Dendritic cell treated with granulocyte-macrophage colony-stimulating factor and Interleukin-4, amounts not matched to agents 40 ng/mL and 50 ng/mL, for 4 days (primary cell): ENCODE data around the gene DOP1A.
"Not testable (repeated sequence)": the region's sequence is repeated elsewhere in the genome, so short reads cannot be mapped to it uniquely, and the experiment has no call there.

ENCODE experiments used
- H3K27ac Mint-ChIP-seq: one replicate; pipeline ENCODE4 v1.8.0; 2022; ENCODE audit warnings: mild to moderate bottlenecking, mixed read lengths
- H3K27me3 Mint-ChIP-seq: one replicate; pipeline ENCODE4 v1.8.0; 2022; ENCODE audit warnings: mild to moderate bottlenecking, mixed read lengths
- H3K36me3 Mint-ChIP-seq: one replicate; pipeline ENCODE4 v1.8.0; 2022; ENCODE audit warnings: low read depth, mixed read lengths
- H3K4me1 Mint-ChIP-seq: one replicate; pipeline ENCODE4 v1.8.0; 2022; ENCODE audit warnings: low read depth, mixed read lengths
- H3K4me3 Mint-ChIP-seq: one replicate; pipeline ENCODE4 v1.8.0; 2022; ENCODE audit warnings: mild to moderate bottlenecking, moderate library complexity, mixed read lengths
- H3K9me3 Mint-ChIP-seq: one replicate; pipeline ENCODE4 v1.8.0; 2022; ENCODE audit warnings: mixed read lengths
- intact Hi-C: fragments of 100-400 bp; cut with micrococcal nuclease; formaldehyde crosslinking; loops from one replicate; pipeline ENCODE4 v1.15.0; 2022

Gene DOP1A

GRCh38 chr6:83188501-83188900 lies 121.0 kb downstream of the DOP1A start:
- Mint-ChIP-seq H3K9me3 (no peaks in the 10 kb centered on the region), H3K27ac (no peak overlapping the region), H3K4me3 (no peak overlapping the region), H3K27me3 (no peaks in the 10 kb centered on the region), H3K4me1 (peaks cover 7% of the 10 kb centered on the region), H3K36me3 (peaks cover 52% of the 10 kb centered on the region)
- intact Hi-C loops = no loop called here

DNA sequence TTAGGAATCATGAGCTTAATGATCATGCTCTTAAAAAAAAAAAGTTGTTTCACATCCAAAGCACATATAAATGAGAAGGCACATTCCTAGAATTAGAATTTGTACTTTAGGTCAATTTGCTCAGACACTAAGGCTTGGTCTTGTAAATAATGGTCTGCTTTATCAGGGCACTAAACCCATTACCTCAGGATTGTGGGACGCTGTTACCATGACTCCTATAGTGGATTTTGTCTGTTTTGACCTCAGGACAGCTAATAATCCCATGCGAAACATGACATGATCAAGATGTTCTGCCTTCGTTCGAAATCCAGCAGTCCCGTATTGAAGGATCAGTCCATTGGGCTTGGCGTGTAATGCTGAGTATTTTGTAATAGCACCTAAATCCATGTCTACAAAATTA lies 123.2 kb downstream of the DOP1A start:
- H3K9me3 Mint-ChIP-seq = no peaks in the 10 kb centered on the region
- H3K4me3 Mint-ChIP-seq = no peak overlapping the region
- intact Hi-C loops = loop anchor here (5.0 to 10.0 kb wide), 3 partner anchors 664 to 1438 kb away; partner anchors contain the start of genes CYB5R4, IBTK, RIPPLY2 and TENT5A
- peaks cover 36% of the 10 kb centered on the region for H3K36me3 Mint-ChIP-seq
- peaks cover 10% of the 10 kb centered on the region for H3K27me3 Mint-ChIP-seq
- H3K4me1 Mint-ChIP-seq = peaks cover 15% of the 10 kb centered on the region
- no peak overlapping the region for H3K27ac Mint-ChIP-seq

DNA sequence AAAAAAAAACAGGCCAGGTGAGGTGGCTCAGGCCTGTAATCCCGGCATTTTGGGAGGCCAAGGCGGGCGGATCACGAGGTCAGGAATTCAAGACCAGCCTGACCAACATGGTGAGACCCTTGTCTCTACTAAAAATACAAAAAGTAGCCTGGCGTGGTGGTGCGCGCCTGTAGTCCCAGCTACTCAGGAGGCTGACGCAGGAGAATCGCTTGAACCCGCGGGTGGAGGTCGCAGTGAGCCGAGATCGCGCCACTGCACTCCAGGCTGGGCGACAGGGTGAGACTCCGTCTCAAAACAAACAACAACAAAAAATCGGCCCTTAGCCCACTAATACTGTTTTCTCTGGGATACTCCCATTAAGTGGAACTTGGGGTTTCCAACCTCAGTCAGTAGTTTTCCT lies 124.5 kb downstream of the DOP1A start:
- H3K27me3 Mint-ChIP-seq, H3K27ac Mint-ChIP-seq, H3K9me3 Mint-ChIP-seq, H3K4me3 Mint-ChIP-seq: not testable (repeated sequence)
- intact Hi-C loops = loop anchor here (2.0 to 10.0 kb wide), 4 partner anchors 123 to 1440 kb away; partner anchors contain the start of genes CYB5R4, IBTK, RIPPLY2 and TENT5A
- peaks cover 15% of the 10 kb centered on the region for H3K4me1 Mint-ChIP-seq
- H3K36me3 Mint-ChIP-seq = peaks cover 27% of the 10 kb centered on the region

DNA sequence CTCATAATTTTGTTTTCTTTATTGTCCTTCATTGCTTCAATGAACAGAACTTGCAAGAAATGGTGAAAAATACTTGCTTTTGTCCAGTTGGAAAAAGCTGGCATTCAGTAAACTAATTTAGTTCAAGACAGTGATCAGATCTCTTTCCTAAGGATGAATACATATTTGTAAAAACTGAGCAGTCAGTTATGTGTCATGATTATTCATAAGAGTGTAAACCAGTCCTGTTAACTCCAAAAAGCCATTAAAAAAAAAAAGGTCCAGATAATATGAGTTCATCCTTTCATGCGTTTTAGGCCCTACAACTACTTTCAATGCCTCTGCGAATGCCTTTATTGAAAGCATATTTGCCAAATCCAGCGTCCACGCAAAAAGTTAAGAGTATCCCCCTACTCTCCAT lies 125.0 kb downstream of the DOP1A start:
- peaks cover 27% of the 10 kb centered on the region for H3K36me3 Mint-ChIP-seq
- H3K9me3 Mint-ChIP-seq = no peaks in the 10 kb centered on the region
- intact Hi-C loops = loop anchor here (2.0 to 10.0 kb wide), 4 partner anchors 124 to 1440 kb away; partner anchors contain the start of genes CYB5R4, IBTK, RIPPLY2 and TENT5A
- peak overlapping the region; percentile 93 for H3K4me3 Mint-ChIP-seq
- peaks cover 15% of the 10 kb centered on the region for H3K4me1 Mint-ChIP-seq
- H3K27ac Mint-ChIP-seq = peak overlapping the region; percentile 92
- peaks cover 10% of the 10 kb centered on the region for H3K27me3 Mint-ChIP-seq

DNA sequence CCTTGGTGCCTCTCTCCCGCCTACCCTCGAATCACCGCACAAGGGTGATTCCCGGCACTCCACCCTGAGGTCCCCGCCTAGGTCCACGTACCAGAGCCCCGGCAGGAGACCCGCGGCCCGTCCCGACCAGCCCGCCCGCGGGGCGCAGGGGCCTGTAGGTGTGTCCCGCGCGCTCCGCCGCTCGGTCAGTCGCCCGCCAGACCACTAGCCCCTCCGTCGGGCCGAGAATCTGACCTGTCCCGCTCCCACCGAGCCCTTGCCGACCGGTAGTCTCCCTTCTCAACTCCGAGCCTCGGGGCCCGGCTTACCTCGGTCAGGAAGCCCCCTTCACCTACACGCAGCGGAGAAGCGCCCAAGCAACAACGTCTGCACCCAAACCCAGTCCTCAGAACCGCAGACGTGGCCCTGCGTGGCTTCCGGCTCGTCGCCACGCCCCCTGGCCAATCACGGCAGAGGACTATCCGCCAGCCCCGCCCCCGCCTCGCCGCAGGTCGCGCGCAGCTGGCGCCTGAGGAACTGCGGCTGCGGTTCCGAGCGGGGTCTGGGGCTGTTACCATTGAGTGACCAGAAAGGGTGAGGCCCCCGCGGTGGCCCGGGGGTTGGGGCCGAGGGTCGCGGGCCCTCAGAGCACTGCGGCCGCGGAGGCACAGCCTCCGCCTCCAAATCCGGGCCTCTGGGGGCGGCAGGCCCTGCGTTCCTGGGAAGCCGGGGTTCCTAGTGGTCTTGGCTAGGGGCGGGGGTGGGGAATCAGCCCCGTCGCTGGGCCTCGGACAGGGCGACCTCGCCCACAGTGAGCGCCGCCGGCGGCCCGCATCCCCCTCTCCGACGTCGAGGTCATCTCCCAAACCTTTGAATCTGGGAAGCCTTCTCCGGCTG lies 125.6 kb downstream of the DOP1A start, which contains the start of the genes PGM3 and RWDD2A:
Gene PGM3, minus strand, starts transcription at position 395 of the 876 bp plus-strand sequence. CDS start 2,253 bp downstream, outside the sequence.
Gene RWDD2A, plus strand, starts transcription at position 487 of the 876 bp plus-strand sequence. CDS start 1,095 bp downstream, outside the sequence.
- H3K4me3 Mint-ChIP-seq = peak within 1 kb of the TSS; percentile 93
- intact Hi-C loops = loop anchor here (2.0 to 10.0 kb wide), 4 partner anchors 124 to 1441 kb away; partner anchors contain the start of genes CYB5R4, IBTK, RIPPLY2 and TENT5A
- peak within 1 kb of the TSS; percentile 92 for H3K27ac Mint-ChIP-seq
- H3K36me3 Mint-ChIP-seq = peaks cover 27% of the 10 kb centered on the region
- H3K9me3 Mint-ChIP-seq = no peaks in the 10 kb centered on the region
- peaks cover 10% of the 10 kb centered on the region for H3K27me3 Mint-ChIP-seq
- peaks cover 15% of the 10 kb centered on the region for H3K4me1 Mint-ChIP-seq

DNA sequence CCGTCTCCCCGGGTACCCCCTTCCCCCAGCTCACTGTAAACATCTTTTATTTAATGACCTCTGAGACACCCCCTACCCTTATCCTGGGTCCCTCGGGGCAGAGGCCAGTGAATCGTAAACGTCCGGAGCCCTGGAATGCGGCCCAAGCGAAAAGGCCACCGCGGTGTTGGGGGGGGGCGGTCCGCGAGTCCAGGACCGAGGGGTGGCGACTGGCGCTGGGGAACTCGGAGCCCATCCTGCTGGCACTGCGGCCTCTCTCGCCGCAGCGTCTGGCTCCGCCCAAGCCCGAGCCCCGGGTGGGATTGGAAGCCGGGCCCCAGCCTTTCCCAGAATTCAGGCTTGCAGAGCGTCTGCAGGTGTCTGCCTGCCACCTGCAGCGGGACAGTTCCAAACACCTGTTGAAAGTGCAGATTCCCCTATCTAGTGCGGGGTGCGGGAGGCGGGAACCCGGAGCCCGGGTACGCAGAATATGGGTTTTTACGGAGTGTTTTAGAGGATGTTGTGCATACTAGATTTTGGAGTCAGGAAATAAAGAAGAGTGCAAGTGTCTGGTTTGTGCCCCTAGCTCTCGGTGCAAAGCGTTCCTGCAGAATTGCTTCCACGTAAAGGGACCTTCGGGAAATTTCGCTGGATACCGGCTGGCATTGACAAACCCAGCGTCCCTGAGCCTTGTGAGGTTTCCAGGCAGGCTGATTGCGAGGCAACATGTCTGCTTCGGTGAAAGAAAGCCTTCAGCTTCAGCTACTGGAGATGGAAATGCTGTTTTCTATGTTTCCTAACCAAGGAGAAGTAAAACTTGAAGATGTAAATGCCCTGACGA lies 126.5 kb downstream of the DOP1A start:
- peak overlapping the region; percentile 92 for H3K27ac Mint-ChIP-seq
- intact Hi-C loops = loop anchor here (2.0 to 10.0 kb wide), 4 partner anchors 125 to 1442 kb away; partner anchors contain the start of genes CYB5R4, IBTK, RIPPLY2 and TENT5A
- H3K4me1 Mint-ChIP-seq = peaks cover 15% of the 10 kb centered on the region
- peak overlapping the region; percentile 93 for H3K4me3 Mint-ChIP-seq
- H3K27me3 Mint-ChIP-seq = peaks cover 10% of the 10 kb centered on the region
- no peaks in the 10 kb centered on the region for H3K9me3 Mint-ChIP-seq
- H3K36me3 Mint-ChIP-seq = peaks cover 21% of the 10 kb centered on the region

DNA sequence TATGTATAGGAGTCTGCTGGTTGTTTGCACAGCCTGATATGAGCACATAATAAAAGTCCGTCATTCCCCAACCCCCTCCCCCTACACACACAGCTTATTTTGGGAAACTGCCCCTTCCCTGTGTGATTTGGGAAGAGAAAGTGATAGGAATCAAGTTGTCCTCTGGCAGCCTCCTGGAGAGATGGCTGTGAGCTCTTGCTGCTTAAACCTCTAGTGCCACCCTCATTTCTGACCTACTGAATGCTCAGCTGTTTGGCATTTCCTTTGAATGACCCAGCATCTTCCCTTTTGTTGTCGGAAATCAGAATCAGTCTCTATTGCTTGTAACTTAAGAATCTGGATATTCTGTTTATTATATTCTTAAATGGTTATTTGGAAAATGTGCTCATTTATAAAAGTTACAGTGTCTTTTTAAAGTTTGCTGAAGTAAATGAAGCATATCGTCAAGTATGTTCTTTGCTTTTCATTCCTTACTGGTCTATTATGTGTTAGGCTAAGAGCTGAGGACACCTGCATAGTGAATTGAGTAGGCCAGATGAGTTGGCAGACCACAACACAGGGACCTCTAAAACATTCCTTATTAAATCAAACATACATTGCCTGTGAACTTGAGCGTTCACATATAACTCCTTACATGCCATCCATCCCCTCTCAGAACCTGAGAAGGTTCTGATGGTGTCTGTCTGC lies 131.2 kb downstream of the DOP1A start:
- intact Hi-C loops = loop anchor here (10.0 kb wide), 1 partner anchor 656 kb away; the partner anchor contains the start of genes CYB5R4 and RIPPLY2
- Mint-ChIP-seq H3K36me3 (peaks cover 14% of the 10 kb centered on the region), H3K27me3 (peaks cover 9% of the 10 kb centered on the region), H3K9me3 (no peaks in the 10 kb centered on the region), H3K4me1 (peaks cover 15% of the 10 kb centered on the region), H3K4me3 (no peak overlapping the region), H3K27ac (no peak overlapping the region)

- Mint-ChIP-seq H3K4me3 (no peak overlapping the region), H3K27ac (no peak overlapping the region), H3K4me1 (peaks cover 9% of the 10 kb centered on the region), H3K27me3 (peaks cover 2% of the 10 kb centered on the region), H3K9me3 (no peaks in the 10 kb centered on the region), H3K36me3 (peaks cover 12% of the 10 kb centered on the region)
- intact Hi-C loops = loop anchor here (10.0 kb wide), 1 partner anchor 655 kb away; the partner anchor contains the start of genes CYB5R4 and RIPPLY2
Measured at GRCh38 chr6:83199173-83199862, 131.8 kb downstream of the DOP1A start.

- Mint-ChIP-seq H3K4me1 (peaks cover 7% of the 10 kb centered on the region), H3K9me3 (no peaks in the 10 kb centered on the region), H3K4me3 (no peak overlapping the region), H3K27ac (no peak overlapping the region), H3K36me3 (peaks cover 12% of the 10 kb centered on the region), H3K27me3 (no peaks in the 10 kb centered on the region)
- intact Hi-C loops = loop anchor here (10.0 kb wide), 1 partner anchor 655 kb away; the partner anchor contains the start of genes CYB5R4 and RIPPLY2
Measured at GRCh38 chr6:83199863-83200225, 132.4 kb downstream of the DOP1A start.

- Mint-ChIP-seq H3K36me3 (peaks cover 12% of the 10 kb centered on the region), H3K9me3 (no peaks in the 10 kb centered on the region), H3K4me3 (no peak overlapping the region), H3K4me1 (peaks cover 7% of the 10 kb centered on the region), H3K27me3 (no peaks in the 10 kb centered on the region), H3K27ac (no peak overlapping the region)
- intact Hi-C loops = no loop called here
Measured at GRCh38 chr6:83202031-83202430, 134.6 kb downstream of the DOP1A start.

- no peaks in the 10 kb centered on the region for H3K9me3 Mint-ChIP-seq
- peaks cover 21% of the 10 kb centered on the region for H3K36me3 Mint-ChIP-seq
- peaks cover 9% of the 10 kb centered on the region for H3K27me3 Mint-ChIP-seq
- intact Hi-C loops = no loop called here
- no peak overlapping the region for H3K4me3 Mint-ChIP-seq
- no peak overlapping the region for H3K27ac Mint-ChIP-seq
- no peaks in the 10 kb centered on the region for H3K4me1 Mint-ChIP-seq
Measured at GRCh38 chr6:83215131-83216047, 147.9 kb downstream of the DOP1A start.

GRCh38 chr6:83216806-83217205 lies 149.3 kb downstream of the DOP1A start:
- no peaks in the 10 kb centered on the region for H3K4me1 Mint-ChIP-seq
- peaks cover 24% of the 10 kb centered on the region for H3K36me3 Mint-ChIP-seq
- peaks cover 6% of the 10 kb centered on the region for H3K27me3 Mint-ChIP-seq
- H3K9me3 Mint-ChIP-seq = no peaks in the 10 kb centered on the region
- intact Hi-C loops = no loop called here
- no peak overlapping the region for H3K27ac Mint-ChIP-seq
- H3K4me3 Mint-ChIP-seq = no peak overlapping the region
